GM19240 (cell line): ENCODE measurements around the gene WNK2.

Experiments
- DNase-seq: peaks from one replicate; pipeline ENCODE4 v3.0.0; 2011; ENCODE audit warnings: low spot score; ENCODE audit not compliant: insufficient read length

WNK2 gene

DNA sequence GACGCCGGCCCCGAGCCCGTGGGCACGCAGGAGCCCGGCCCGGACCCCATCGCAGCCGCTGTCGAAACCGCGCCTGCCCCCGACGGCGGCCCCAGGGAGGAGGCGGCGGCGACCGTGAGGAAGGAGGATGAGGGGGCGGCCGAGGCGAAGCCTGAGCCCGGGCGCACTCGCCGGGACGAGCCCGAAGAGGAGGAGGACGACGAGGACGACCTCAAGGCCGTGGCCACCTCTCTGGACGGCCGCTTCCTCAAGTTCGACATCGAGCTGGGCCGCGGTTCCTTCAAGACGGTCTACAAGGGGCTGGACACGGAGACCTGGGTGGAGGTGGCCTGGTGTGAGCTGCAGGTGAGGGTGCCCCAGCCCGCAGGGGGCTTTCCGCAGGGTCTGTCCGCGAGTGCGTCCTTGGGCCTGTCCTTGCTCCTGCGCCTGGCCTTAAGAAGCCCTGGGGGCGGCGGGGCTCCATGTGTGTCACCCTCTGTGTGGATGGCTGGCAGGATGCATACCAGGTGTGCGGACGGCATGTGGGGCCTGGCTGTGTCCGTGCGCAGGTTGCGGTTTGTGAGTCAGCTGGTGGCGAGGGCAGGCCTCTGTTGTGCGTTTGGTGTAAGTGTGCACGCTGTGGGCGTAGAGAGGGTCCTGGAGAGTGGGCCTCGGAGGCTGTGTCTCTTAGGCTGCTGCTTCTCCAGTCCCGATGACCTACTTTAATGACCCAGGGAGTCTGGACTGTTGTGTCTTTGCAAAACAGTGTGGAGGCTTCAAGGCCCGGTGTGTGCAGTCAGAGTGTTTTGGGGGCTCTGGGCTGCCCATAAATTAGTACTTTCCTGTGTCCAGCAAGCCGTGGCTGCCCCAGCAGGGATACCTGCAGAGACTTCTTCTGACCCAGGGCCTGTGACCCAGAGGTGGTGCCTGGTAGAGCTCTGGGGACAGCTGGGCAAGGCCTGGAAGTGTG, 1.6 kb downstream of the WNK2 start:
- DNase-seq: no peak

- DNase-seq: no peak
Observed at GRCh38 chr9:93186215-93186945, 2.4 kb downstream of the WNK2 start.

- no peak for DNase-seq
Observed at GRCh38 chr9:93187047-93187446, 3.1 kb downstream of the WNK2 start.

DNA sequence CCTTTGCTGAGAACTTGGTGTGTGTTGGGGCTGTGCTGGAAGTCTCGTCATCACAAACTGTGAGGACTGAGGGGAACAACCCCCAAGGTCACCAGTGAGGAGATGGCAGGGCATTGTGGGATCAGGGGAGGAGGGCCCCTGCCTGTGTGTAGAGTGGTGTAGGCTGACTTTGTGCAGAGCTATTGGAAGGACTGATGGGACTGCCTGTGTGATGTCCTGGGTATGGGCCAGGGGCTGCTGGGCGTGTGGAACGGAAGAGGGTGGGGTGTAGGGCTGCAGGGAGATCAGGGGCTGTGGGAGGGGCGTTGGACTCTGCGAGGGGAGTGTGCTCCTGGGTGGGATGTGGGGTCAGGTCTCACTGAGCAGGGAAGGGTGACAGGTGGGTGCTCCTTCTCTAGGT, 3.6 kb downstream of the WNK2 start:
- no peak for DNase-seq

GRCh38 chr9:93188426-93189368, 4.8 kb downstream of the WNK2 start:
- no peak for DNase-seq

DNA sequence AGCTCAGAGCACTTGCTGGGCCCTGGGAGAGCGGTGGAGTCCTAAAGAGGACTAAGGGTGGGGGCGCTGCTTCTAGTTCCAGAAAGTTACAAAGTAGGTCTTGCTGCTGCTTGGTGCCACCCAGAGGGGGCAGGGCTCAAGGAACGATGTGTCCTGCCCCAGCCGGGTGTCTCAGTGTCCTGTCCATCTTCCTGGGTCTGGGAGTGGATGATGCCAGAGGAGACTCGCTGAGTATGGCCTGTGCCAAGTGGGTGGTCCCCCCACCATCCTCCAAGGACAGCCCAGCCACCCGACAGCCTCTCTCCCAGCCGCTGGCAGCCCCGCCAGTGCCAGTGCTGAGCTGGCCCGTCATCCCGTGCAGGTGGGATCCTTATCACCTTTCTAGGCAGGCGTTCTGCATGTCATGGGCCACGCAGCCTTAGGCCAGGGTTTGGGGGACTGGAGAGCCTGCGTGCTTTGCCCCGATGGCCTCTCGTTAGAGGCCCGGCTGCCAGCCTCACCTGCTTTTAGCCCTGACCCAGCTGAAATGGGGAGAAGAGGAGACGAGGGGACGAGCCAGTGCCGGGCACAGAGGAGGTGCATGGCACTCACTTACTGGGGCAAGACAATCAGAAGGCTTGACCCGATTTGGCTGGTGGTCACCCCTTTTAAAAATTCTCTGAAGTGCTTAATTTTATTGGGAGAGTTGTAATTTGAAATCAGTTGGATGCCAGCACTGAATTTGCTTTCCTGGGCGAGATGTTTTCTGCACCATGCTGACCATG, 5.6 kb downstream of the WNK2 start:
- no peak for DNase-seq

DNA sequence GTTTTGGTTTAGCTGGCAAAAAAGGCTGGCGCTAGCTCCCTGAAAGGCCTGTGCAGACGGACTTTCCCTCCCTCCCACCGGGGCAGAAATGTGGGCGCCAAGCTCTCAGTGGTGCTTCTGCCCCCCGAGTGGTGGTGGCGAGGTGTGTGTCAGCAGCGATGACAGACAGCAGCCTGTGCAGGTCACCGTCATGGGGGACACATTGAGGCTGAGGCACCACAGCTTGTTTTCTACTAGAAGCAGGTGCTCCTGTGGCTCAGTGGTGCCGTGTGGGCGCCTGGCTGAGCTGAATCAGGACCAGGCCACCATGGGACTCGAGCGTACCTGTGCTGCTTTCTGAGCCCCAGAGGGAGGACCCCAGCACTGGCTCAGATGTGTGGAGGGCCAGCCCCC, 6.2 kb downstream of the WNK2 start:
- DNase-seq: no peak

GRCh38 chr9:93190656-93191353, 6.9 kb downstream of the WNK2 start:
- DNase-seq: no peak

DNA sequence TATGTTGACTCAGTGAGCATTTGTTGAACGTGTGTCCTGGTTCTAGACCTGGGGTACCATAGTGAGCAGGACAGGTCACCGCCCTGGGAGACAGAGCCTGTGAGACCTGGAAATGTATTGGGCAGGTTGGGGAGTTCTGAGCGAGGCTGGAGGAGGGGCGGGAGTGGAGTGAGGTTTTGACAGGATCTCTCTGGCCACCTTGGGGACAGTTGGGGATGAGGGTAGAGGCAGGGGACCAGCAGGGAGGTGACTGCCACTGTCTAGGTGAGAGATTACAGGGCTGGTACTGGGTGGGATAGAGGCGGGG, 7.4 kb downstream of the WNK2 start:
- no peak for DNase-seq

- DNase-seq: no peak
Observed at GRCh38 chr9:93192721-93193387, 8.9 kb downstream of the WNK2 start.

- DNase-seq: no peak
Observed at GRCh38 chr9:93193388-93194220, 9.7 kb downstream of the WNK2 start.

GRCh38 chr9:93194221-93194625, 10.3 kb downstream of the WNK2 start:
- DNase-seq: no peak

DNA sequence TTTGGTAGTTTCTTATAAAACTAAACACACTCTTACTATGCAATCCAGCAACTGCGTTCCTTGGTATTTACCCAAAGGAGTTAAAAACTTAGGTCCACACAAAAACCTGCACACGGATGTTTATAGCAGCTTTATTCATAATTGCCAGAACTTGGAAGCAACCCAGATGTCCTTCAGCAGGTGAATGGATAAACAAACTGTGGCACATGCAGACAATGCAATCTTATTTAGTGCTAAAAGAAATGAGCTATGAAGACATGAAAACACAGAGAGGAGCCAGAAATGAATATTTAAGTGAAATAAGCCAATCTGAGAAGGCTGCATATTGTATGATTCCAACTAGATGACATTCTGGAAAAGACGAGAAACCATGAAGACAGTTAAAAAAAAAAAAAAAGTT, 10.7 kb downstream of the WNK2 start:
- DNase-seq: no peak

- no peak for DNase-seq
Observed at GRCh38 chr9:93196096-93197055, 12.4 kb downstream of the WNK2 start.

GRCh38 chr9:93197670-93198069, 13.7 kb downstream of the WNK2 start:
- DNase-seq: no peak

DNA sequence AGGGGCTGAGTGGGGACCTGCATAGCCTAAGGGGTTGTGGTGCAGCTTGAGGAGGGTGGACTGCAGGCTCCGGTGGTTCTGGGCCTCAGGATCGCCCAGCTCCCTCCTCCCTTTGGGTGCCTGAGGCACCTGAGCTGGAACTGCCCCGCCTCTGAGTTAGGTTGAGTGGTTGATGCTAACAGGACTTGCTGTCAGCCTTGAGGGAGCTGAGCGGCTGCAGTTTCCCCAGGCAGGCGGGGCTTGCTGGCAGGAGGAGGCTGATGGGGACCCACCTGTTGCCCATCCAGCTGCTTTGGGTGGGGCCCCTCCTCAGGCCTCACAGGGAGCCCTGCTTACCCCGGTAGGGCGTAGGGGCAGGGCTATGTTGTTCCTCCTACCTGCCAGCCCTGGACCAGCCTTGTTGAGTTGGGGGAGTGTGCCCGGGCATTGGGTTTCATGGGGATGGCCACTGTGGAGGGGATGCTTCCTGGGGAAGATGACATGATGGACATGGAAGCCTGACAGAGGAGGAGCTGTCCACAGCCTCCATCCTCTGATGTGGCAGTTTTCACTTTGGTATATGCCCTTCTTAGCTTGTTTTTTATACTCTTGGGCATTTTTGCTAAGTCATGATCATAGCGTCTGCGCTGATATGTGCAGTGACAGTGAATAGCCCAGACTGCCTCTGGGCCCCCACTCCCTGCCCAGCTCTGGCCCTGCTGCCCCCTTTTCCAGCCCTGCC, 14.3 kb downstream of the WNK2 start:
- DNase-seq: no peak
